GM18867 (cell line): ENCODE measurements around the gene CTXN2.
A peak's percentile ranks its signal among the peaks of the same experiment; 100 is the strongest.

ENCODE experiments used
- ATAC-seq: cut with Tn5 transposase; IDR thresholded peaks from one replicate; pipeline ENCODE4 v1.9.1; 2021; ENCODE audit warnings: mild to moderate bottlenecking, moderate library complexity; ENCODE audit not compliant: unreplicated experiment

The CTXN2 gene

DNA sequence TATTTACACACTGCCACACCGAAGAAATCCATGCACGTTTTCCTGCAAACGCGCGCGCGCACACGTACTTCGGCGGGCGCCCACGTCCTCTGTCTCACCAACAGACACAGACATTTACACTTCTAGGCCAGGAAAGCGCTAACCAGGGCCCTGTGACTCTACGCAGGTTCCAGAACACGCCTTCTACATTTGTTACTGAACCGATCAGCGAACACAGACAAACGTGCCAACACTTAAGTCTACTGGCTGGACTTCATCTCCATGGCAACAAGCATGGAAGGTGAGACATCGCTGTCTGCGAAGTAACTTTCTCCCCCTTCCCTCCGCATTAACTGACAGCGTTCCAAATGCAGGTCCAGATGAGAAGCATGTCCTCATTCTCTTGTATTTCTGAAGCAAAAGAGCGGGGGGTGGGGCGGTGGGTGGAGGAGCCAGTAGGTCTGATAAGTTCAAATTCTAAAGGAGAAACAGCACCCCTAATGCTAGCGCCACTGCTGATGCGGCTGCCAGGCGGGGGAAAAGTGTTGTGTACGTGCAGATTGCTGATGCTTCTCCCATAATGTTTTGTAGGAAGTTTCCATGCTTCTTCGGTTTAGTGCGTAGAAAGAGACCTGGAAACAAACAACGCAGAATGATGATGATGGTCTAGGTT, at the start of gene CTXN2:
Gene CTXN2, plus strand, starts transcription at position 92 of the 652 bp plus-strand sequence. CDS start 9,636 bp downstream, outside the sequence.
- no peak for ATAC-seq

GRCh38 chr15:48143856-48144255, 47.6 kb upstream of the CTXN2 start:
- no peak for ATAC-seq

DNA sequence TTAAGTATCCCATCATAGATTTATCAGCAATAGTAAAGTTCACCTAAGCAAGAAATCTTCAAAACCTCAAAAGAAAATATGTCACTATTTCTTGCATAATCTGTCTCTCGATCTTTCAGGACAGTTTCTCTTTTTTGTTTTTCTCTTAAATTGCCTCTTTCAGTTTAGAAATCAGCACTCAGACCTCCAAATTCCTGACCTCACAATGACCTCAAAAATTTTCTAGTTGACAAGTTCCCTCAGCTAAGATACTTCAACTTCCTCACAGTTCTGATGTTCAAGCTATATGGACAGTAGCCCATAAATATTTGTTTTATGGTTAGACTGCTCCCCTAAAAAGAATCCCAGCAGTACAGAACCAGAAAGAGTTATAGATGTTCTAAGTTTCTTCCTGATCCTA, 46.6 kb upstream of the CTXN2 start:
- peak; percentile 74 for ATAC-seq

- no peak for ATAC-seq
Observed at GRCh38 chr15:48145923-48146322, 45.5 kb upstream of the CTXN2 start.

- ATAC-seq, result no peak
Observed at GRCh38 chr15:48147358-48147757, 44.1 kb upstream of the CTXN2 start.

DNA sequence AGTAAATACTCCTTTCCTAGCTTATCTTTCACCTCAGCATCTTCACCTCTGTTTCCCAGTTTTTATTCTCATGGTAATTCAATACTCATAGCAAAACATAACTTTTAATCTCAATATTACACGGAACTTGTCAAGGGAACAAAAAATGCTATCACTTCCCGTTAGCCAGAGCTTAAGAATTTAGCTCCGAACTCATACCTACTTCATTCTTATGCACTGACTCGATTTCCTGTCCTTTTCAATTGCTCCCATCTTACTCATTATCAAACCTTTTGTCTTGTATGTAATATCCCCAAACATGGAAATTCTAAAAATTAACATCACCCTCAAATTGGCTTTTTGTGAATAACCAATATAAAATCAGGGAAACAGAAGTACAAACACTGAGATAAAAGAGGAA, 41.6 kb upstream of the CTXN2 start:
- ATAC-seq, result no peak

DNA sequence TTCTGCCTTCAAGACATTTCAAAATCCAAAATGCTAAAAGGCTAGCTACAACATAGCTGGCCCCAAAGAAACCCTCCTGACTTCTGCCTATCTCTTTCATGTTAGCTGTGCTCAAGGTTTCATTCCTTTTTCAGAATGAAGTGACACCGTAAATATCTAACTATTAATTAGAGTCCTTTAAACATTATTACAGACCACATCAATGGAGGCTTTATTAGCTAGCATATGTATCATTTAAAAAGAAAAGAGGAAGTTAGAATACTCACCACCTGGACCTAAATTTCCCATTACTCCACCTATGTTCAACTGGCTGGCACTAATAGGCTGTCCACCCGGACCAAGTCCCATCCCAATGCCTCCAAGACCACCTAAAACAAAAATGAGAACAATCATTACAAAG, 37.9 kb upstream of the CTXN2 start:
- ATAC-seq, result no peak

DNA sequence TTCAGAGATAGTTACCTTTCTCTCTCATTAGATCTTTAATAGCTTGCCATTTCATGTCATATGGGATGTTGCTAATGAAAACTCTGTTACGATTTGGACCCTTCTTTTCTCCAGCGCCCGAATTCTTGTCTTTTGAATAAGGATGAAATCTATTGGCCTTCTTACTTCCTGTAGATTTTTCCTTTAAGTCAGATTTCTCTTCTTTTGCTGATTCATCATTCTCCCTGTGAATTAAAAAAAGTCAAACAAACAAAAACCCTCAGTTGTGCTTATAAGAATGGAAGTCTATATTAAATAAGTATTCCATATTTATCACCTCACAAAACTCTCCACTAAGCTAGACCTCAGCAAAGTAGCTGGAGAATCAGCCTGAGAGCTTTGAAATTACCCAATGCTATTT, 22.8 kb upstream of the CTXN2 start:
- ATAC-seq, result no peak

DNA sequence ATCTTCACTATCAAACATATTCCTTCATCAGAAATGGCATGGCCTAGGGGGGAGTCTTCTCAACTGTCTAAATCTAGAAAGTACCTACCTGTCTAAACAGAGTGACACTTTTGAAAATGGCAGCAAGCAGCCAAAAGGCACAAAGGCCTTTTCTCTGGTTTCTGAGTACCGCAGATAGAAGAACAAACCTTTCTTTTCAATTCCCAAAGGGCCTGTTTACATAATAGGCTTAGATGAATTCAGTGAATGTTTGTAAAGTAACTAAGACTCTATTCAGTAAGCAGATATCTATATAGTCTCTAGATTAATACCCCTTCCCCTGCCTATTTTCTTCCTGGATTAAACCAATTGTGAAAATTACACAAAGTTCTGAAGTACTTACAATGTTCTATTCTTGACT, 20.5 kb upstream of the CTXN2 start:
- ATAC-seq, result no peak

- peak; percentile 28 for ATAC-seq
Observed at GRCh38 chr15:48175126-48175525, 16.3 kb upstream of the CTXN2 start.

DNA sequence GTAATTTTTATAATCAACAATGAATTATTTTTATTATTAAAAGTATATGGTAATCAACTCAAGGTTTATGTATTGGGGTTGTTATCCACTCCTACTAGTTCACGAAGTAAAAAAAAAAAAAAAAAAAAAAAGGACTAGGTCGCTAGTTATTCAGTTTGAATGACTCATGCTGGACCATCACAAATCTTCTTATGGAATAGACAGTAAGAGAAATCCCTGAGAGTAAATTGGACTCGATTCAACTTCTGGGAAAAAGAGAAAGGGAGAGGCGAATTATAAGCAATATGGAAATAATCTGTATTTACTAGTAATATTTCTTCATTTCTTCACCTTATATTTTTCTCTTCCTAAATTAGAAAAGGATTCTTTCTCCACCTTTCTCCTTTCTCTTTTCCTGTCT, 15.4 kb upstream of the CTXN2 start:
- ATAC-seq, result no peak

- no peak for ATAC-seq
Observed at GRCh38 chr15:48176957-48177356, 14.5 kb upstream of the CTXN2 start.

DNA sequence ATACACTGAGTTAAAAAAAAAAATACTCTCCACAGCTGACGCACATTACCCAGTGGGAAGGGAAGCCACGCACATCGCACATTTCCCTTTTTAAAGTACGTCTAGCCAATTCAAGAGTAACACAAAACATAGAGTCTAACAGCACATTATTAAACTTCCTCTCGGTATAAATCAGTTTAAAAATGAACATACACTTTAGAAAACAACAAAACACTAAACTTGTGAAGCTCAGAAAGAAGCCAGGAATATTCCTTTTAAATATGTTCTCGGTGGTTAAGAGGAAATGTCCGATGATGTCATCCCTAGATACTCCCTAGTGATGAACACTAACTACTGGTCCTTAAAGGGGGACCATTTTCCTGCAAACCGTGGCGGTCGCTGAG, 14.1 kb upstream of the CTXN2 start:
- peak; percentile 66 for ATAC-seq

GRCh38 chr15:48177766-48178647, 13.5 kb upstream of the CTXN2 start, which contains the start of gene MYEF2:
Gene MYEF2 (minus strand): TSS chr15:48178295. CDS start chr15:48178237, 58 bp downstream.
- ATAC-seq, result peak; percentile 82

DNA sequence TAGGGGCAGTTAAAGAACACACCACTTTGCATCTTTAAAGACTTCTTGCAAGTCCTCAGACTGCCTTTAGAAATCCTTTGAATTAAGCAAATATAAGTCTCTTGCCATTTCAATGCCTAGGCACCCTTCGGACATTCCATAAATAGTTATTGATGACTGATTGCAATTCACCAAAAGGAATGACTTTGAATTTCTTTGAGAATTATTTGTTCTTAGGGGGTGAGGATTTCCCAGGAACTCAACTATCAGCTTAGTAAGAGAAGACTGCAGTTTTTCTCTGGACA, 12.9 kb upstream of the CTXN2 start:
- no peak for ATAC-seq

GRCh38 chr15:48182749-48183148, 8.7 kb upstream of the CTXN2 start:
- ATAC-seq, result no peak

DNA sequence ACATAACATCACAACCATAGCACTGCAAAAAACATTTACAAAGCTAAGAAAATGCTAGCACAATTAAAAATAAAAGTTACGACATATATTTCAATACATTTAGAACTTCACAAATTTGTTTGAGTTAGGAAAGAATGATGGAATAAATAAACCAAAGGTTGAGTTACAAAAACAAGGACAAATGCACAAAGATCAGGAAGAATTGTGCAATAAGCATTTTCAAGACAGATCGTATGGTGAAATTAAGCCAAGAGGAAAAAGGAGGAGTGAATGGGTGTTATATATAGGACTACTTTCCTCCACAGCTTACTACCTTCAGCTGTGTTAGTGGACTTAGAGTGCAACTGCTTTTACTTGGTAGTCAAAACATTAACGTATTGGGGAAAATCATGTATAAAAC, 5.9 kb upstream of the CTXN2 start:
- no peak for ATAC-seq

GRCh38 chr15:48186271-48186670, 5.2 kb upstream of the CTXN2 start:
- ATAC-seq, result no peak

DNA sequence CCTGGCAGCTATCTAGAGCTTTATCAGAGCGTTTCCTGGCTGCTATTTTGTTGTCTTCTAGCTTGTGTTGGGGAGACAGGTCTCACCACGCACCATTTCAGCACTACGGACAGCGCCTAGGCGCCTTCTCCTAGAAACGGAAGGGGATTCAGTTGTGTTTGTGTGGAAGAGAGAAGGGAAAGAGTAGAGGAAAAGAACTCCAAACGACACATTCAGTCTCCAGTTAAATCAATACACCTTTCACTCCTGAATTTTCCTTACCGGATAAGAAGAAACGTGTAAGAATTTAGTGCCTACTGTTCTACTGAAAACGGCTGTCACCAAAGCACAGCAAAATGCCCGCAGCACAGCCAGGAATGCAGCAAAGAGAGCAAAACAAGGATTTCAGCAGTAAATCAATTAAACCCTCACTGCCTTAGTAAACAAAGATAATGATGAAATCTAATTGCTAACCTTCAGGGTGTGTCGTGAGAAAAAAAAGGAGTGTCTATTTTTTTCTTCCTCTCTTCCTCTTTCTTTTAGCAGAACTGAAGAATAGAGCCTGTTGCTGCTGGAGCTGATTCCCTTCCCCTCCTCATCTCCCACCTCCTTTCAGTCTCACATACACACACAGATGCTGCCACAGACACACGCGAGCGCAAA, 412 bp upstream of the CTXN2 start:
- ATAC-seq, result no peak

GRCh38 chr15:48202068-48202467, 10.6 kb downstream of the CTXN2 start:
- ATAC-seq, result no peak

GRCh38 chr15:48205981-48206380, 14.5 kb downstream of the CTXN2 start, which contains the start of gene SLC12A1:
Gene SLC12A1 (plus strand): TSS chr15:48206302. CDS start chr15:48207720, 1,418 bp downstream.
- ATAC-seq, result no peak

DNA sequence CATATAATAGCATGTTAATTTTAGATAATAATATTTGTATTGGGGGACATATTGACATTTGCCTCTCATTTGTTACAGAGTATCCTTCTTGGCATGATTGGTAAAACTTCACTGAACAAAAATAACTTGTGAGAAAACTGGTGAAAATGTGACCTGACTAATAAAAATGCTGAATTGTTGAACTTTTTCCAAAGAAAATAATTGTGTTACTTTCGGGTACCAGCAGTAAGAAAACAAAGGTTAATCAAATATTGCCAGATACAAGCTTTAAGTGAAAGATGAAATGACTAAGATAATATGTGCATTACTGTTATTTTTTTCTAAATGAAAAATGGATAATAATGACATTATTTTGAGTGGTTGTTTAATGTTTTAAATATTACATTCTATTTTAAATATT, 29.8 kb downstream of the CTXN2 start:
- ATAC-seq, result no peak
